ENCODE results near the gene METTL21C.

Gene METTL21C

DNA sequence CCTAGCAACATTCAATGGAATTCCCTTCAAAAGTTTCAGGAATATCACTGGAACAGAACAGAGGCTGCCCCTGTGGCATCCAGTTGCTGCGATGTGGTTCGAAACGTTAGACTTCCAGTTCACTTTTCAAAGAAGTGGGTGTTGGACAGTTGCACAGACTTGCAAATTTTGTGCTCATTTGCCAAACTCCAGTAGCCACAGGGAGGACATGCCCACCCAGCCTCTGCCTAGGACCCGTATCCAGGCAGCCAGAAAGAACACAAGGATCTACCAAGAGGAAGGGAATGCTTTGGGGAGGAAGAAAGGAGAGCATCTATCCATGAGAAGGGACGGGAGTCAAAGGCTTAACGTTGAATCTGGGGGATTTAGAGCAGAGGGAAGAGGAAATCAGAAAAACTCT, at the start of gene METTL21C:
METTL21C (minus strand) TSS at position 108 of the 400 bp plus-strand sequence. CDS start 546 bp downstream, outside the sequence.
- no peak for DNase-seq (ENCODE audit: low spot score)

DNA sequence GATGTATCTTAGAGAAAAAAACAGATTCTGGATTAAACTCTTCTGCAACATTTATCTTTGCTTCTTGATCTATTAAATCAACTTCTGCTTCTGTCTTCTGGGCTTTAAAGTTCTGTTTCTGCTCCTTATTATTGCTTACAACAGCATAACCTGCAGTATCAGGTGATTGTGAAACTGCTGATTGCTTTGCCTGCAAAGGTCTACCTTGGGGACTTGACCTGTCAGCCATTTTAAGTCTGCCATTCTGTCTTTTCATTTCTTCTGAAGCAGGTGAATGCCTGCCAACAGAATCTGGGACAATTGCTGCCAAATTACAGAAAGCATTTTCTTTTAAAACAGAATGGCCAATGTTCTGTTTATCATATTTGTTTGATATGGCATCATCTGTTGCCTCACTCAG, 47.7 kb upstream of the METTL21C start:
- no peak for DNase-seq (ENCODE audit: low spot score)

DNA sequence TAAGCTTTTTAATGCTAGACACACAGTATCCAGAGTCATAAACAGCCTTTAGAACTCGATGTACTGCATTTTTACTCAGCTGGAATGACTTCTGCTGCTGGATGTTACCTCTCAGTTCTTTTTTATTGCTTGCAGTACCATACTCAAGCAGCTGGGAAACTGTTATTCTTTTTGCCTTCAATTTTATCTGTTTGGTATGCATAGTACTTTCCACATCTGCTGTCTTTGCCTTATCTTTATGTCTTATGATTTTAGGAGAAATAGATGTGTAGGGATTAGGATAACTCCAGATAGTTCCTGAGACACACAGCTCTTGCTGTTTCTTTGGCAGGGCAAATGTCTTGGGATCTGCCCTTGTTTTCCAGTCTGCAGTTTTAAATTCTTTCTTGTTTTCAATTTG, 47.3 kb upstream of the METTL21C start:
- DNase-seq (ENCODE audit: low spot score): no peak

DNA sequence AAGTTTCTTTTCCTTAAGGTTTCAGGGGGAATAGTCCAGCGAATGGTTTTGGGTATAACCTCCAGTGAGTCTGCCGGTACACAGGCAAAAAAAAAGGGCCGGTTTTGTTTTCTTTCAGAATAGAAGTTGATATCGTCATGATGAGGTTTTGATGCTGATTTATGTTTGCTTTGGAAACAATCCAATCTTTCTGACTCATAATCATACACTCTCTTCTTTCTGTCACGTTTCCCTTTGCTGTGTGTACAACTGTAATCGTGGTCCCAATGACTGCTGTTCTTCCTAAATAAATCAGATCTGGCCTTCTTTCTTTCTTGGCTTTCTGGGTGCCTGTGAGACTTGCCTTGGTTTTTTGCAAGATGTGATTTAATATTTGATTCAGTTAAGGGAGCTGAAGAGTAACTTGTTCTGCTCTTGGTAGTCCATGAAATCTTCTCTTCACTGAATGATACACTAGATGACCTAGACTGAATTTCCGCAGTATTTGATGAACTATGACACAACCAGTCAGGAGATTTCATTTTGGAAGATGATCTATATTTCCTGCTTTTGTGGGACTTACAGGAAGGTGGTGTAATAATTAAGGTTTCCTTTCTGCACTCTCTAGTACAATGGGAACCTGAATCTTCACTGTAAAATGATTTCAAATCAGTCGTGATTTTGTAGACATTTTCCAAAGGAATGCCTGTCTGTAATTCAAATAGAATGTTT, 34.9 kb upstream of the METTL21C start:
- no peak for DNase-seq (ENCODE audit: low spot score)

DNA sequence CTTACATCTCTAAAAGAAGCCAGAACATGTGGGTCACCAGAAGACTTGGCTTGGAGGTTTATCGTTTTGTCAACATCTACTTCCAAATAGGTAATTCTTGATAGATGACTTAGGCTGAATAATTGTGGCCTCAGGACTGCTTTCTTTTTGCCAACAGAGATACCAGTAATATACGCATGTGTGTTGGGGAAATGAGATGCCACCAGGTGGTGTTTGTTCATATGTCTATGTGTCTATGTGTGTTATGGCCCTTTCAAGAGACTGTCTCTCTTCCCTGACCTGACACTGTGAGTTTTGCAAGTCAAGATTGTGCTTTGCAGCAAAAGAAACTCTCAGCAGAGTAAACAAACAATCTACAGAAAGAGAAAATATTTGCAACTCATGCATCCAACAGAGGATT, 31.6 kb upstream of the METTL21C start:
- DNase-seq (ENCODE audit: low spot score): no peak

DNA sequence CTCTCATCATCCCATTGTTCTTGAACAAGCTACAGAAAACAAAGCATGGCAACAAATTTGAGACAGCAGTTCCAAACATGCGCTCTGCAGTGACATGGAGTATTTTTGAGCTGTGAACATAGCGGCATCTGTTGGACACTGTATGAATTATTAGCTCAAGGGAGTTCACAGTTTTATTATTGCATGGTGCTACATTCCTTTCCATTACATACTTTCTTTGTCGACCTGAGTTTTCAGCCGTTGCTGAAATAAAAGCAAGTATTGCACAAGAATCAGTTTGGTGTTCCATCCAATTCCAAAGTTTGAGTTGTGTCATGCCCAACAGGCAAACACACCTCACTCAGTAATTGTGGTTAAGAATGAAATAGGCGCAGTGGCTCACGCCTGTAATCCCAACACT, 30.1 kb upstream of the METTL21C start:
- no peak for DNase-seq (ENCODE audit: low spot score)

DNA sequence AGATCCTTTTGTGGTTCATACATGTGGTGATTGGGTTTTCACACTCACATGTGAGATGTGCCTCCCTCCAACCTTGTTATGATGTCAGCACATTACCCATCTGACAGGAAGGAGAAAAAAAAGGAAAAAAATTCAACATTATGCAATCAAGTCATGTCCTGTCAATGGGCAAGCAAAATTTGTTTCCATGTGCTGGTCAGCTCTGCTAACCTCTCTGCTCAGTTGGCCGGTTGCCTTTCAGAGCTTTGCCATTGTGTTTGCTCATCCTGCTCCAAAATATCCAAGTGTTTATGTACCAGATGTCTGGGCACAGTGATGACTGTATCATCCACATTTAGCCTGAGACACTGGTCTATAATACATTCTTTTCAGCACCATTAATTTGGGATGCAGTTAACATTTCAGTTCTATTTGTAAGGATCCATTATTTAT, 27.0 kb upstream of the METTL21C start:
- no peak for DNase-seq (ENCODE audit: low spot score)

DNA sequence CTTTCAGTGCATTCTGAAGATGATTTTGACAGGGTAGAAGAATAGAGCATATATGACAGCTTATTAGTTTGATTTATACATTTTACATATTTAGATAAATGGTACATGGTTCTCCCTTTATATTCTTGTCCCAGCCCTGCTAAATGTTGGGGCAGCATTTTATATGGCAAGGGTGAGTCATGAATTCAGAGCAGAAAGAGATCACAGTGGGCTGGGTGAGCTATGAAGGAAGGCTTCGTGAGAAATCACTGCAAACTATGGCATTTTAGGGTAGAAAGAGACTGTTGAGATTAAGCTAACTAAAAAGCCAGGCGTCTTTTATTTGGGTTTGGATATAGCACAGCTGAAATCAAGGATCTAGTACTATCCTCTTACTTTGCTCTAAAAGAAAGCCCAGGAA, 23.9 kb upstream of the METTL21C start:
- DNase-seq (ENCODE audit: low spot score): no peak

DNA sequence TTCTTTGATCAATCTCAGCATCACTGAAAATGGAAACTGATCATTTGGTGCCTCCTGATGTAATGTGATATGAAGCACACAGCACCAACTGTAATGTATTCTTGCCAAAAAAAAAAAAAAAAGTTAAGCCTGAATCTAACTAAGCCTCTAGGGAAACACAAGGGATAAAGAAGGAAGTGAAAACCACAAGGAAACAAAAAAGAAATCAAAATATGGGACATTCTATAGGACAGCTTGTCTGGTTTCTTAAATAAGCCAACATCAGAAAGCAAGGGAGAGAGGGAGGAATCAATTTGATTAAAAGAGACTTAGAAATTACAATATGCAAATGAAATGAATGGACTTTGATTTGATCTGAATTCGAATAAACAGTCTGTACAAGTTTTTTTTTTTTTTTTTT, 20.6 kb upstream of the METTL21C start:
- no peak for DNase-seq (ENCODE audit: low spot score)

DNA sequence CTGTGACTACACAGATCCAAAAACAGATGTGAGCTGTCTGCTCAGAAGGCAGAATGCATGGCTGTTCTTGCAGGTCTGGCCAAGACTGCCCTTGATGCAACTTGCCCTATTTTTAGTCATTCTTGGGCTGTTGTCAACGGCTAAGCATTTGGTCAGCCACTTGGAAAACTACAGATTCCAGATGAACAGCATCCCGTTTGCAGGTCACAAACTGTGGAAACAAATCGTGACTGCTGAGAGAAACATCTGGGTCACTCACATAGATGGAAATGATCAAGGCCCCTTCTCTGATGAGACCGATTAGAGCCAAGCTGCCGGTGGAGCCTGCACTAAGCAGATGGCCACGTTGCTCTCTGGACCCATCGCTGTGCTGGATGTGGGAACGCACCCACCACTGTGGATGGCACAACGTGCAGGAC, 15.4 kb upstream of the METTL21C start:
- DNase-seq (ENCODE audit: low spot score): no peak

DNA sequence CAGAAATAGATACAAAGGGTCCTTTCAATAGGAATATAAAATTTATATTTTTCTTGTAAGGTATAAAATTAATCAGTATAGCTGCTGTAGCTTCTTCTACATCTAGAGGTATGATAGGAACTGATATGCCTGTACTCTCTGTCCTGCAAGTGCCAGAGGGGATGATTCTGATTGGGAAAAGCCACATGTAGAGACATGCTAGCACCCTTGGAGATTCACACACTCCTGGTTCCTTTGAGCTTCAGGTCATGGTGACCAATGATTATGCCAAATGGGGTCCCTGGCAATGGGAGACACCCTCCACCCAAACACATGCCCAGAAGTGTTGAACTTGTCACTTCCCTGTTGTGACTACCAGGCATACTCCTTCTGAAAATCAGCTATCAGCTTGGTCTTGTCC, 14.7 kb upstream of the METTL21C start:
- DNase-seq (ENCODE audit: low spot score): no peak

DNA sequence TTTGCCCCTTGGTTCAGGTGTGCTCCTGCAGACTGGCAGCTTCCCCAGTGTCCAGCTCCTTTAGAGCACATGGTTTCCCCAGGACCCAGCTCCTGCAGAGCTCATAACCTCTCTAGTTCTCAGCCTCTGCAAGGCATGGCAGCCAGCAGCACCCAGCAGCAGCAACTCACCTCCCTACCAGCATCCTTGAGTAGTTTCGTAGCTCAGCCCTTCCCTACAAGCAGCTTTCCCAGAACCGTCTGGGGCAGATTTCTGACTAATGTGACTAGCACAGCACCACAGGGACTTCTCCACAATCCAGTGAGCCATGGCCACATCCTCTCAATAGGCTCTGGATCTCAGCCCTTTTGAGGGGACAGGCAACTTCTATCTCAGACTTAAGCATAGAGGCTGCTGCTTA, 14.1 kb upstream of the METTL21C start:
- no peak for DNase-seq (ENCODE audit: low spot score)

DNA sequence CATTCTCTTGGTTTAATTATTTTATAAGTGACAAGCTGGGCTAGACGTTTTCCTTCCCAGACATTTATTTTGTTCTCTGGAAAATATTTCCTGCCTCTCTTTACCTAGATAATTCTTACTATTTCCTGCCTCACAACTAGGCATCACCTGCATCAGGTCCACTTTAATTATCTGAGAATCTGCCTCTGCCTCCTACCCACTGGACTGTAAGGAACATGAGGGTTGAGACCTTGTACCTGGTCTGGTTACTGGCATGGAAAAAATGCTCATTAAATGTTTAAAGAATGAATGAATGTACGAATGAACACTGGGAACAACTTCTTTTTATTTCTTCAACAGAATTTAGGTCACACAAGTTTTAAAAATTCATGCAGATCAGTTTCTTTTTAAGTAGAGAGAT, 13.4 kb upstream of the METTL21C start:
- DNase-seq (ENCODE audit: low spot score): no peak

DNA sequence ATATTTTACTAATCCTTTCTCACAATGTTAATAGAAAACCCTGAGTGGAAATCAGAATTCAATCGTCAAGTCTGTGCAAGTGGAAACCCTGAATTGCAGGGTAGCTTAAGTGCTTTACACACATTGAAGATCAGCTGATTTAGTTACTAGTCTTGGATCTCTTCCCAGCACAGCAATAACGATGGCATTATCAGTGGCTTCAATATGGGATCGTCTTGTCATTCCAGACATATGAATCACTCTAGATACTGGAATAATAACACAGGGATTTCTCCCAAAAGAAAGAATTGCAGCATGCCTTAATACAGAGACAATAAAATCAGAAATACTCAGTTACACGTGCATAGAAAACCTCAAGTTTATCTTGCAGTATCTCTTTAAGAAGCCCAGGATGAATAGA, 12.6 kb upstream of the METTL21C start:
- DNase-seq (ENCODE audit: low spot score): no peak

DNA sequence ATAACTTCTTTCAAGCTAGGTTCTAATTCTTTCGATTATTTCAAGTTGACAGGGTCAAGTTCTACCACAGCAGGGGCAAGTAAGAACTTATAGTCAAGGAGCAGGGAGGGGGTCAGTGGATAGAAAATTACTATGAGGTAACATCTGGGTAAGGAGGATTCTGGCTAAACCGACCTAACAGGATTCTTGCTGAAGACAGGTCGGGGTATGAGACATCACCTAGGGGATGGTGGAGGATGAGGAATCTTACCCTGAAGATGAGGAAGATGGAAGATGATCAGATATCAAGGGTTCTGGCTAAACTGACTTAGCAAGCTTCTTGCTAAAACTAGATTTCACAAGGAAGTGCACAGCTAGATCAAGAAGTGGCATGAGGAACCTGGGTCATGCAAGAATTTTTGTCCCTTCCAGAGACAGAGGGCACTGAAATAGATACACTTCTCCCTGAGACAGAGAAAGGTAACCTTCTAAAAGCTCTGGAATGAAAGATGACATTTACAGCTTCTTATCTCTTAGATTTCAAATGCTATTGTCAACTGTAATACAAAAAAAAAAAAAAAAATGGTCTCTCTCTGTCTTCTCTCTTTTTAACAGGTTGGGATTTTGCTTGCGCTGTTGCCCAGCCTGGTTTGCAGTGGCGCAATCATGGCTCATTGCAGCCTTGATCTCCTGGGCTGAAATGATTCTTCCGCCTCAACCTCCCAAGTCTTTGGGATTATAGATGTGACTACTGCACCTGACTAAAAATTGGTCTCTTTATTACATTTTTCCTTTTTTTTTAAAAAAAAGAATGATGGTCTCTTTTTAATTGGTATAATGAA, 9.6 kb upstream of the METTL21C start:
- DNase-seq (ENCODE audit: low spot score): no peak

DNA sequence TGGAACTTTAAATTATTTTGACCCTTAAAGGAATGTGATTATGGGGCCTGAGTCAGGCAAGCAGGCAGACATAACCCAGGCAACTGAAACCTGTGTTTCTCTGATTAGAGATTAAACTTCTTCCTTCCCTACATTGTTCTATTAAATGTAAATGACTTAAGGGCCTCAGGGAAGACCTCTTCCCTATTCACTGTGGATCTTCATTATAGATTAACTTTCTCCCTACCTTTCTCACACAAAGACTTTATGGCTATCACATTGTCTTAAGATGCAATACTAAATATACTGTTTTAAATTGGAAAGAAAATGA, 8.8 kb upstream of the METTL21C start:
- no peak for DNase-seq (ENCODE audit: low spot score)

DNA sequence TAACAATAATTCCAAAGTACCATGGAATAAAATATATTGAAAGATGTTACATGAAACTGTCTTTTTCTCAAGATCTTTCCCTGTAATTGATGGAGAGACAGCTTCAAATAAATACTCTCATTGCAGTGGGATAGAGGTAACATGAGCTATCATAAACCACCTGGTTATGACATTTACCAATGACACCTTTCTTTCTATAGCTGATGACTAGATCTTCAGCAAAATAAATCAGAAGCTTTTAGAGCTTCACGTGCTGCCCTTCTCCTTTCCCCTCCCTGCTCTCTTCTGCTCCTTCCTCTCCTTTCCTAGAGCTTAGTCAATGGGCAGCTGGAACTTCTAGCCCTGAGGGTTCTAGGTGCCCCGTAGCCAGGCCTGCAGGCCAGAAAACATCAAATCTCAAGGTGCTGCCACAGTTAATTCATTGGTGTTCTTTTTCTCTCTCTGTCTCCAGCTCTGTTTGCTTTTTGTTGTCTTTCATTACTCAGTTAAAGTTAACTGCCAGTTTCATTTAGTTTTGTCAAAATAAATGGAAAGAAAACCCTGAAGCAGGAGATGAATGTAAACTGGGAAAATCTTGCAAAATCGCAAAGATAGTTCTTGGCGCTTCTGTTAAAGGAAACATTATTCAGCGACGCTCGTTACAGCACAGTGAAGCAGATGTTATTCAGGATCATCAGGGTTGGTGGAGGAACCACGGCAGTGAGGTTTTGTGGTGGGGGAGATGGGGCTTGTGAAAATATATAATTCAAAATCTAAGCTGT, 8.3 kb upstream of the METTL21C start:
- DNase-seq (ENCODE audit: low spot score): no peak

DNA sequence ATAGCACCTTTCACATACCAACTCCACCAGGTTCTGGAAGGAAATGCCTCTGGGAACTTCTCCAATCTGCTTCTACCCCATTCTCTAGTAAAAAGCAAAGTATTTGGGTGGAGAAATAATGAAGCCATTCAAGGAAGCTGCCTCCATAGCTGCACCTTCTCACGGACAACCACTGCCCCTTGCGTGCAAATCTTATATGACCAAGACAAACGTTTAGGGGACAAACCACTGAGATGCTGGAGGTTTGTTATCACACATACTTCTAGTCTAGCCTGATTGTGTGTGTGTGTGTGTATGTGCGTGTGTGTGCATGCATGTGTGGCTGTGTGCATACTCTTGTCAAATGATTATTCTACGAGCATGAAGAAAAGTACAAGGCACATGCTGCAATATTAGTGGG, 6.5 kb upstream of the METTL21C start:
- no peak for DNase-seq (ENCODE audit: low spot score)

DNA sequence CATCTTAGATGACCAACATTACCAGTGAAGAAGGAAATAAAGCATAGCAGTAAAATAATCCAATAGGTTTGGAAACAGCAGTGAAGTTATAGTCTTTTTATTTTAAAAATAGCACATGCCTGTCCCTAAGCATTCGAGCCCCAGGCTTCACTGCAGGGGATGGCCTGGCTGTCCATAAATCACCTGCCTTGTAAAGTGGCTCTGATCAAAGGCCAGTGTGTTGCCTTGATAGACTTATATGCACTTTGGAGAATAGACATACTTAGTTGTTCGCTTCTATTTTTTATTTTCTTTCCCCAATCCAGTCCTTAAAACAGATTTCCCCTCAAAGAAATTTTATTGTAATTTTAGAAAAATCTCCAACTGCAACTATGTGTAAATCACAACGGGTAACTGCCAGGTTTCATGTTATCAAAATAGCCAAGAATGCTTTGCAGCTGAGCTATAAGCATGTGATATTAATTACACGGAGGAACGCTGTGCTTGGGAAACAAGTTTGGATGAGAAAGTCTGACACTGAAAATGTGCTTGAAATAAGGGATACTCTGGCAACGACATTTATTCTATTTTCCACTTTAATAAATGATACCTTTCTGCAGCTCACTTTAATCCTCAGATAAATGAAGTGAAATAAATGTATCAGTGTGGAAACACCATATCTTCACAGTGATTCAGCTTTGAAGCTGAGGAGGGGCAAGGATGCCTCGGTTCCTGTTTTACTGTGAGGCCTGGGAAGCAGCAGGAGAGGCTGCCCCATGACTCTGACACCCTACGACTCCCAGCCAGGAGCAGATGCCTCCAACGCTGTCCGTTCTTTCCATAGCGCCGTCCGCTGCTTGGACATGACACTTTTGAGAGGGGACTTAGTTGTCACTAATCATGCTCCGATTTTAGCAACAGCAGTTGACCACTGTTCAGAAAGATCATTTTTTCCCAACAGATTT, 5.5 kb upstream of the METTL21C start:
- DNase-seq (ENCODE audit: low spot score): no peak

DNA sequence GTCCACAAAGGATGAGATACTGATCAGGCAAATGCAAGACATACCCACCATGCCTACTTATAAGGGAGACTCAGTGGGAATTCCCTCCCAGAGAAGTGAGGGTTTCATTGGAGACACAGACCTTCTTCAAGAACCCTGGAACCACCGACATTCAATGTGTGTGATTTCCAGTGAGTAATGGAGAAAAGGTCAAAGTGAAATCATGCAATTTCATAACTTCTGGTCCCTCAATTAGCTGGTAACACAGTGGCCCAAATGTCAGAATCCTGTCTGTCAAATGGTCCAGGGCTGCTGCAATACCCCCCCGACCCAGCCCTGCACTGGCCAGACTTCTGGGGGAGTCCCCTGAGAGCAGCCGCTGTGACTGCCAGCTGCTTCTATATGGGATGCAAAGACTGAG, 4.7 kb upstream of the METTL21C start:
- no peak for DNase-seq (ENCODE audit: low spot score)

DNA sequence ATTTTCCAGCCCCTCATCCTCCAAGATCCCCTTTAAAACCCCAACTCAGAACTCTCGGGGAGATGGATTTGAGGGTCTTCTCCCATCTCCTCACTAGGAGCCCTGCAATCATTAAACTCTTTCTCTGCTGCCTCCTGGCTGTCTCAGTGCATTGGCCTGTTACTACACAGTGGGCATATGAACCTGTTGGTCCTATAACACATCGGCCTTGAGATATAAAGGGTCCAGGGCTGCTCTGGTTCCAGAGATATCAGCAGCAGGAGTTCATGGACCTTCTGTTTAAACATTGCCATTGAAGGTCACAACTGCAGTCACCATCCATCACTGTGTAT, 3.8 kb upstream of the METTL21C start:
- DNase-seq (ENCODE audit: low spot score): no peak

Data from left forelimb (tissue), 1 donor.